ENCODE data around the gene TNFAIP8. TPM values are rescaled to one million over a fixed set of nuclear protein-coding genes. Genes with fewer than 3 reads are reported as not detected.
A peak's percentile ranks its signal among the peaks of the same experiment; 100 is the strongest.

Gene TNFAIP8
- total RNA-seq, 1 donor from 2014 or later, result 25.9 TPM

DNA sequence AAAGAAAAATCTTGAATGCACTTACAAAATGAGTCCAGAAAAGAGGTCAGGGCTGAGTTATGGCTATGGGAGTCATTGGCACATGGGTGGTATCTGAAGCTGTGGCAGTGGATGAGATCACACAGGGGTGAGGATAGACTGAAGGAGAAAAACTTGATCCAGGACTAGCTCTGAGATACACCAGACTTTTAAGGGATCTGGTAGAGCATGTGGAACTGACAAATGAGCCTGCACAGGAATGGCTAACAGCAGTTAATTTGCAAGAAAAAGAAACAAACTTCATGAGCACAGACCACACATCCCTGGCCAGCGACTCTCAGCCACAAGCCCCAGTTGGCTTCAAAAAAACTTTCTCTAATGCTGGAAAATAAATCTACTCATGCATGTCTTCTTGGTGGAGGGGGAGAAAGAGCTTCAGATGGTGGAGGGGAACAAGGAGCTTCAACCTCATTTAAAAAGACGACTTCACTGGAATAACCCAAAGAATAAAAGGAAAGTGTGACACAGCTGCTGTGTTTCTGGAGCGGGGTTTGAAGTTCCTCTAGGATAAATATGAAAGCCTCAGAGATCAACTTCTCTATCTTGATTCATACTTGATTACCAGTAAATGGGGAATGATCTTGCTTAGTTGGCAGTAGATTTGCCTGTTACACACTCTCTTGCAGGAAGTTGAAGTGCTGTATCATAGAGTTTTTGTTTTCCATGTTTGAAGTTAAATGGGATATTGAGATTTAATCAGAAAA, 33.6 kb downstream of the TNFAIP8 start:
- H3K9me3 Mint-ChIP-seq (ENCODE audit: unreplicated experiment), result no peaks in the 10 kb centered on the region
- peak overlapping the region; percentile 4 for H3K27ac Mint-ChIP-seq (ENCODE audit: unreplicated experiment)
- H4K20me1 ChIP-seq (ENCODE audit: insufficient read depth, low read length), result peaks cover 11% of the 10 kb centered on the region
- H3K27me3 ChIP-seq (ENCODE audit: insufficient read depth, low read length), result no peaks in the 10 kb centered on the region
- H3K4me2 ChIP-seq (ENCODE audit: low read length), result peak overlapping the region; percentile 11
- no peak for TF ChIP-seq EZH2 (IDR thresholded peaks at IDR 0.05; ENCODE audit: insufficient read depth, low read length)
- TF ChIP-seq, protein P1, sequence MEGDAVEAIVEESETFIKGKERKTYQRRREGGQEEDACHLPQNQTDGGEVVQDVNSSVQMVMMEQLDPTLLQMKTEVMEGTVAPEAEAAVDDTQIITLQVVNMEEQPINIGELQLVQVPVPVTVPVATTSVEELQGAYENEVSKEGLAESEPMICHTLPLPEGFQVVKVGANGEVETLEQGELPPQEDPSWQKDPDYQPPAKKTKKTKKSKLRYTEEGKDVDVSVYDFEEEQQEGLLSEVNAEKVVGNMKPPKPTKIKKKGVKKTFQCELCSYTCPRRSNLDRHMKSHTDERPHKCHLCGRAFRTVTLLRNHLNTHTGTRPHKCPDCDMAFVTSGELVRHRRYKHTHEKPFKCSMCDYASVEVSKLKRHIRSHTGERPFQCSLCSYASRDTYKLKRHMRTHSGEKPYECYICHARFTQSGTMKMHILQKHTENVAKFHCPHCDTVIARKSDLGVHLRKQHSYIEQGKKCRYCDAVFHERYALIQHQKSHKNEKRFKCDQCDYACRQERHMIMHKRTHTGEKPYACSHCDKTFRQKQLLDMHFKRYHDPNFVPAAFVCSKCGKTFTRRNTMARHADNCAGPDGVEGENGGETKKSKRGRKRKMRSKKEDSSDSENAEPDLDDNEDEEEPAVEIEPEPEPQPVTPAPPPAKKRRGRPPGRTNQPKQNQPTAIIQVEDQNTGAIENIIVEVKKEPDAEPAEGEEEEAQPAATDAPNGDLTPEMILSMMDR (IDR thresholded peaks at IDR 0.05; ENCODE audit: insufficient read depth, low read depth, low read length), result no peak
- H3K79me2 ChIP-seq (ENCODE audit: insufficient read depth, low read length), result peaks cover 3% of the 10 kb centered on the region
- no peak overlapping the region for H3K4me3 ChIP-seq (ENCODE audit: insufficient read depth, low read depth, low read length)
- no peaks in the 10 kb centered on the region for H3K9me3 ChIP-seq (ENCODE audit: insufficient read depth, low read depth, low read length)
- no peak overlapping the region for H3K27ac ChIP-seq (ENCODE audit: low read depth, low read length)
- H3K27me3 Mint-ChIP-seq (ENCODE audit: low read depth, unreplicated experiment), result no peaks in the 10 kb centered on the region
- no peak overlapping the region for H3K9ac ChIP-seq (ENCODE audit: low read length)
- peaks cover 15% of the 10 kb centered on the region for H3K4me1 ChIP-seq (ENCODE audit: insufficient read depth, low read length)
- DNase-seq (ENCODE audit: low read depth), result peak; percentile 65
- H2AFZ ChIP-seq (ENCODE audit: low read depth, low read length), result no peak overlapping the region
- peaks cover 34% of the 10 kb centered on the region for H3K4me1 Mint-ChIP-seq (ENCODE audit: low read depth, unreplicated experiment)
- FAIRE-seq, result no peak
- H3K4me3 Mint-ChIP-seq (ENCODE audit: unreplicated experiment), result peak overlapping the region; percentile 4
- H3K36me3 Mint-ChIP-seq (ENCODE audit: low read depth, unreplicated experiment), result no peaks in the 10 kb centered on the region
- H3K36me3 ChIP-seq (ENCODE audit: insufficient read depth, low read length), result no peaks in the 10 kb centered on the region

GRCh38 chr5:119390404-119390803, 34.6 kb downstream of the TNFAIP8 start:
- peaks cover 11% of the 10 kb centered on the region for H4K20me1 ChIP-seq (ENCODE audit: insufficient read depth, low read length)
- no peak overlapping the region for H3K27ac ChIP-seq (ENCODE audit: low read depth, low read length)
- TF ChIP-seq EZH2 (IDR thresholded peaks at IDR 0.05; ENCODE audit: insufficient read depth, low read length), result no peak
- TF ChIP-seq, protein P1 (IDR thresholded peaks at IDR 0.05; ENCODE audit: insufficient read depth, low read depth, low read length), result no peak
- no peak for FAIRE-seq
- peaks cover 36% of the 10 kb centered on the region for H3K4me1 Mint-ChIP-seq (ENCODE audit: low read depth, unreplicated experiment)
- no peak overlapping the region for H3K27ac Mint-ChIP-seq (ENCODE audit: unreplicated experiment)
- H3K36me3 Mint-ChIP-seq (ENCODE audit: low read depth, unreplicated experiment), result peaks cover 5% of the 10 kb centered on the region
- no peak overlapping the region for H3K4me3 Mint-ChIP-seq (ENCODE audit: unreplicated experiment)
- H3K27me3 ChIP-seq (ENCODE audit: insufficient read depth, low read length), result no peaks in the 10 kb centered on the region
- H3K9me3 Mint-ChIP-seq (ENCODE audit: unreplicated experiment), result no peaks in the 10 kb centered on the region
- DNase-seq (ENCODE audit: low read depth), result no peak
- no peak overlapping the region for H3K4me3 ChIP-seq (ENCODE audit: insufficient read depth, low read depth, low read length)
- H3K4me2 ChIP-seq (ENCODE audit: low read length), result no peak overlapping the region
- H3K9ac ChIP-seq (ENCODE audit: low read length), result no peak overlapping the region
- H3K79me2 ChIP-seq (ENCODE audit: insufficient read depth, low read length), result peaks cover 3% of the 10 kb centered on the region
- no peaks in the 10 kb centered on the region for H3K27me3 Mint-ChIP-seq (ENCODE audit: low read depth, unreplicated experiment)
- no peak overlapping the region for H2AFZ ChIP-seq (ENCODE audit: low read depth, low read length)
- H3K9me3 ChIP-seq (ENCODE audit: insufficient read depth, low read depth, low read length), result no peaks in the 10 kb centered on the region
- peaks cover 15% of the 10 kb centered on the region for H3K4me1 ChIP-seq (ENCODE audit: insufficient read depth, low read length)
- no peaks in the 10 kb centered on the region for H3K36me3 ChIP-seq (ENCODE audit: insufficient read depth, low read length)

DNA sequence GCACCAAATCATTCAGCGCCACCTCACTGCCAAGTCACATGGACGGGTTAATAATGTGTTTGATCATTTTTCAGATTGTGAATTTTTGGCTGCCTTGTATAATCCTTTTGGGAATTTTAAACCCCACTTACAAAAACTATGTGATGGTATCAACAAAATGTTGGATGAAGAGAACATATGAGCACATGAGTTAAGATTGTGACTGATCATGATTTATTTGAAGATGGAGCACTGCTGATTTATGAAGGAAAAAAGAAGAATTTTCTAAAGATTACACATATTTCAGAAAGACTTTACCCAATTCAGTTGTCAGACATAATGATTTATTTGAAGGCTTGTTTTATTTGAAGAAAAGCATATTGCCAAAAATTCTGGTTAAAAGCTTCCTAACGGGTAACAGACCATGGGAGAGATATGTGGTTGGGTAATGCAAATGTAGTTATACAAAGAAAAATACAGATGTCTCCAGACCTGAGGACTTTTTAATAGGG, 37.4 kb downstream of the TNFAIP8 start:
- no peak overlapping the region for H3K4me3 ChIP-seq (ENCODE audit: insufficient read depth, low read depth, low read length)
- Mint-ChIP-seq H3K27me3 (ENCODE audit: low read depth, unreplicated experiment) (no peaks in the 10 kb centered on the region), H3K4me1 (ENCODE audit: low read depth, unreplicated experiment) (peaks cover 37% of the 10 kb centered on the region), H3K27ac (ENCODE audit: unreplicated experiment) (peak overlapping the region; percentile 70), H3K9me3 (ENCODE audit: unreplicated experiment) (no peaks in the 10 kb centered on the region), H3K36me3 (ENCODE audit: low read depth, unreplicated experiment) (peaks cover 8% of the 10 kb centered on the region), H3K4me3 (ENCODE audit: unreplicated experiment) (no peak overlapping the region)
- H3K79me2 ChIP-seq (ENCODE audit: insufficient read depth, low read length), result no peaks in the 10 kb centered on the region
- H3K27me3 ChIP-seq (ENCODE audit: insufficient read depth, low read length), result no peaks in the 10 kb centered on the region
- H3K27ac ChIP-seq (ENCODE audit: low read depth, low read length), result peak overlapping the region; percentile 36
- no peaks in the 10 kb centered on the region for H3K9me3 ChIP-seq (ENCODE audit: insufficient read depth, low read depth, low read length)
- FAIRE-seq (no peak), DNase-seq (ENCODE audit: low read depth) (peak; percentile 76)
- no peak overlapping the region for H2AFZ ChIP-seq (ENCODE audit: low read depth, low read length)
- no peak overlapping the region for H3K9ac ChIP-seq (ENCODE audit: low read length)
- H3K36me3 ChIP-seq (ENCODE audit: insufficient read depth, low read length), result no peaks in the 10 kb centered on the region
- TF ChIP-seq, protein P1 (IDR thresholded peaks at IDR 0.05; ENCODE audit: insufficient read depth, low read depth, low read length), result no peak
- no peak for TF ChIP-seq EZH2 (IDR thresholded peaks at IDR 0.05; ENCODE audit: insufficient read depth, low read length)
- H3K4me1 ChIP-seq (ENCODE audit: insufficient read depth, low read length), result peaks cover 20% of the 10 kb centered on the region
- peaks cover 11% of the 10 kb centered on the region for H4K20me1 ChIP-seq (ENCODE audit: insufficient read depth, low read length)
- peak overlapping the region; percentile 61 for H3K4me2 ChIP-seq (ENCODE audit: low read length)
